ENCODE measurements around the gene FRS3.

FRS3 gene

DNA sequence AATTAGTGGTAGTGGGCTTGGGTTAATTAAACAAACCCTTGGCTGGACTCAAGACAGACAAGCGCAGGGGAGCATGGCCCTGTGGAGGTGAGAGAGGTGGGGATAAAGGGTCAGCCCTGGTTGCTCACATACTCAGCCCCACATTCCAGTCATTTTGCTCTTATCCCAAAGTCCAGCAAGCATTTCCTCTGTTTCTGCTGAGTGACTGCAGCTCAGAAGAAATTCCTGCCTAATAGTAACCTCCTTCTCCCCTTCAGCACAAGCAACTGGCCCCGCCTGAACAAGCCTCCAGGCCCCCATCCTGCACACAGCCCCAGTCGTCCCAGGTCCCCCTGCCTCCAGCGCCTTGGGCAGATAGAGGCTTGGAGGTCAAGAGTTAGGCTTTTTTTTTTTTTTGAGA is 40.7 kb downstream of the FRS3 start:
- no peak for DNase-seq

DNA sequence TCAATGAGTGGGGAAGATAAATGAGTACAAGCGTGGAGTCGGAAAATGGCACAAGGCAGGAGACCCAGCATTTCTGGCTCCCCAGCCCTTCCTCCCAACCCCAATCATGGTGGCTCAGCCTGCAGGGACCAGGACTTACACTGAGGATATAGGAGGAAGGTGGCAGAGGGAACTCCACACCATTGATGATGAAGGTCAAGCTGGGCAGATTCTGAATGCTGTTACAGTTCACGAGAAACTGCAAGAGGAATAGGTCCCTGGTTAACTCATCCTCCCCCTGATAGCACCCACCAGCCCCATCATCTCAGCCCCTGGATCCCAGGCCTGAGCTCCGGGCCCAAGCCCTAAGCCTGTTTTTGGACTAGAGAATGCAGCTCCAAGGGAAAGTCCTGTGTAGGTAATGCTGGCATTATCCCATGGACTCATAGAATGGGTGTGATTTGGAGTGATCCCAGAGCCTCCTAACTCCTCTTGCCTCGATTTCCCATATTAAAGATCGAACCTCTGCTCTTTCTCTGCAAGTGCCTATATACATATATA is 42.0 kb downstream of the FRS3 start:
- no peak for DNase-seq

- no peak for DNase-seq
These were observed 42.7 kb downstream of the FRS3 start for GRCh38 chr6:41736800-41737555.

- no peak for DNase-seq
These were observed 43.4 kb downstream of the FRS3 start for GRCh38 chr6:41736186-41736733.

DNA sequence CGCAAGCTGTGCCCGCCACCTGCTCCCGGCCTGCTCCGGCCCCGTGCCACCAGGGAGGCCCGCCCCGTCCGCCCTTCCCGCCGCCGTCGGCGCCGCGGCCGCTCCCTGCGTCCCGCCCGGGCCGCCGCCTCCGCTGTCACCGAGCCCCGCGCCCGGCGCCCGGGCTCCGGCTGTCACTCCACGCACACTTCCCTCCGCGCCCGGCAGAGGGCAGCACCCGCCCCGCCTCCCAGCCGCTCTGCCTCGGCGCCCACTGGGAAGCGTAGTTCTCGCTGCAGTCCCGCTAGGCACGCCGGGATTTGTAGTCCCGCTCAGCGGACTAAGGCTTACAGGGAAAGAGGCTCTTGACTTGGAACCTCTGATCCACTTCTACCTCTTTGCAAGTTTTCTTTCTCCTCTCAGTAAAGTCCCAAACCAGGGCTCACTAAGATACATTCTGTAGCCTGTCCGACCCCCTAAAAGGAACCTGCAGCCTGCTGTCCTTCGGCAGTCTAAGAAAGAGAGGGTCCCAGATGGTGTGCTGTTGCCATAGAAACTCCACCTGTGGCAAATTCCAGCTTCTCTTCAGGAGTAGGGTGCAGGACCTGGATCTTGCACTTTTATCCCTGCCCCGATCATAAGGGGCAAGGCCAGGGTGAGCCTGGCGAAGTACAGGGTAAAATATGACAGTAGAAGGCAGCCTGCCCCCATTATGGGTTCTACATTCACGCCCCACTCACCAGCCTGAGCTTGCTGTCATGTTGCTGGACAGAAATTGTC is 44.1 kb downstream of the FRS3 start, which contains the start of gene TFEB:
TSS of gene TFEB (minus strand) at position 182 of the 759 bp plus-strand sequence. CDS start 44,395 bp downstream, outside the sequence.
- peak; percentile 99 for DNase-seq

DNA sequence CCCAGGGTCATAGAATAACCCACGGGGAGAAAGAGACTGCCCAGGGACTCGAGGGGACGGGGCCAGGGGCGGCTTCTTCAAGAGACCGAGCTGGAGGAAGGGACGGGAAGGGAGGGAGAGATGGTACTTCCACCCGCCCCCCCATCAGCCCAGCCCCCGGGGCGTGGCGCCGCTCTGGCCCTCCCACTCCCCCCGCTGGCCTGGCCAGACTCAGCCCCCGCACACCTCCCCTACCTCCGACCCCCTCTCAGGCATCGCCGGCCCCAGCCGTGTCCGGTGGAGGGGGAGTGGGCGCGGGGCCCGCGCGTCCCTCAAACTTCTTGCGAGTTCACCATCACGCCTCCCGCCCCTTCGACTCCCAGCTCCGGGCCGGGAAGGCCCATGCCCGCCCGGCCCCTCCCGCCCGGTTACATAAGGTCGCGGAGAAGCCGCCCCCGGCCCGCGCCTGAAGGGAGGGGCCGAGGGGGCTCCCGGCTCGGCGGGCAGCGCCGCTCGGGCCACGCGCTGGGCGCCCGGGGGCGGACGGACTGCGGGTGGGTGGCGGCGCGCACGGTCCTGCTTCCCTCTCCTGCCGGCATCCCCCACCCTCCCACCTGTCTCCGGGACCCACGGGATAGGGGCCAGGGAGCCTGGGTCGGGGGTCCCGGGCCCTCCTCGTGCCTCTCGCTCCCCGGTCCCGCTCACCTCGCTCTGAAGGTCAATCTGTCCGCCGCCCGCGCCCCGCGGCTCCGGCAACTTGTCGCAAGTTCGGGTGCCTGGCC is 44.9 kb downstream of the FRS3 start:
- peak; percentile 82 for DNase-seq

- DNase-seq = peak; percentile 76
These were observed 45.7 kb downstream of the FRS3 start for GRCh38 chr6:41733707-41734665.

- no peak for DNase-seq
These were observed 46.4 kb downstream of the FRS3 start for GRCh38 chr6:41733360-41733706.

- DNase-seq = peak; percentile 67
These were observed 46.9 kb downstream of the FRS3 start for GRCh38 chr6:41732591-41733359.

DNA sequence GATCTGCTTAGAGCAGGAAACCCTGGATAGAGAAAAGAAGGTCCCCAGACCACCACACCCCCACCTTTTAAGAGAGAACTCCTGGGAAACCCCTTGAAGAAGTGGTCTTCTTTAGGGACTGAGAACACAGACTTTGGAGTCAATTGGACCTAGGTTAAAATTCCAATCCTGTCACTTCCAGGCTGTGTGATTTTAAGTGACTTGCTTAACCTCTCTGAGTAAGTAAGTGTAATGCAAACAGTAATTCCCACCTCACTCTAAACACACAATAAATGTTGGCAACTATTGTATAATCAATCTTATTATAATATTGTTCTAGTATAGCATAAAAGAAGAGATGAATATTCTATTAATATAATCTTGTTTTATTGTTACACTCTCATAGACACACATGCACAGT is 47.6 kb downstream of the FRS3 start:
- no peak for DNase-seq

GRCh38 chr6:41731561-41732086 is 48.1 kb downstream of the FRS3 start:
- no peak for DNase-seq

- DNase-seq = no peak
These were observed 48.9 kb downstream of the FRS3 start for GRCh38 chr6:41730531-41731436.

DNA sequence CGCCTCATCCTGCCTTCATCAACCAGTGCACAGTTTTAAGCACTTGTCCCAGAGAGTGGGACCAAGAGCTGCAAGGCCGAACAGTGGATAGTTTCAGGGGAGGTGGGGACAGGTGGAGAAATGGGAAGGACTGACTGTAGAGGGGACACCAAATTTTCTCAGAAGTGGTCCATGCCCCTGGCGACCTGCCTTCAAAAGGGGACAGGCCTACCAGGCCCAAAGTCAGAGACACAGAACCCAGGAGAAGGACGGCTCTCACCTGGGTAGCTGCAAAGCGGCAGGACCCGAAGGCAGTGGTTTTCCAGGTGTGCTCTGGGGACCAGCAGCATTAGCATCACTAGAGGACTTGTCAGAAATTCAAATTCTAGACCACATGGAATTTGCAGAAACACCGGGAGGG is 50.1 kb downstream of the FRS3 start:
- DNase-seq = no peak

DNA sequence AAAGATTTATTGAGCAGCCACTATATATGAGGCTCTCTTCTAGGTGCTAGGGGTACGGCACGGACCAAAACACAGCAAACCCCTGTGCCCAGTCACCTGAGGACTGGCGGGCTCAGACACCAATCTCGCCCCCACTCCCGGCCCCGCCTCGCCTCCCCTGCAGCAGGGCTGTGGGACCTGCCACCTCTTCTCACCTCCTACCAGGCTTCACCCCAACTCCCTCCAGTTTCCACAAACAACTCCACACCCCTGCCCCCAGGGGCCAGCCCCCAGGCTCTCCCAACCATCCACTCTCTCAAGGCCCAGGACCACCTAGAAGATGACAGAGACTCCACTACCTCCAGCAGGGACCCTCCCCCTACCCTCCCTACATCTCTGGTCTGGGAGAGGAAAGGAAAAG is 50.7 kb downstream of the FRS3 start:
- no peak for DNase-seq

GRCh38 chr6:41728073-41728936 is 51.4 kb downstream of the FRS3 start:
- DNase-seq = no peak

DNA sequence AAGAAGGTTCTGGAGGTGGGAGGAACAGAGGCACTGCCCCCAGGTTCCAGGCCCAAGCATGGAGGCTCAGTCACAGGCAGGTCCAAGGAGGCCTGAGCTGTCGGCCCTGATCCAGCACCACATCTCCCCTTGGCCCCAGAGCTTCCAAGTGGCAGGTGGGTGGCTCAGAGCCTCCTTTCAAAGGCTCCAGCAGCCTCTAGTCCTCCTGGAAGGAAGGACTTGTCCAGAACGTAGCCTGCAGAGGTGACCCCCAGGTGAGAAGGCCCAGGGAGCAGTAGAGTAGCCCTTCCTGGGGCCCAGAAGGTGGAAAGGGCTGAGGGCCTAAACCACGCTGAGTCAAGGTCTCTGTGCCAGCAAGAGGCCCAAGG is 52.0 kb downstream of the FRS3 start:
- DNase-seq = no peak

DNA sequence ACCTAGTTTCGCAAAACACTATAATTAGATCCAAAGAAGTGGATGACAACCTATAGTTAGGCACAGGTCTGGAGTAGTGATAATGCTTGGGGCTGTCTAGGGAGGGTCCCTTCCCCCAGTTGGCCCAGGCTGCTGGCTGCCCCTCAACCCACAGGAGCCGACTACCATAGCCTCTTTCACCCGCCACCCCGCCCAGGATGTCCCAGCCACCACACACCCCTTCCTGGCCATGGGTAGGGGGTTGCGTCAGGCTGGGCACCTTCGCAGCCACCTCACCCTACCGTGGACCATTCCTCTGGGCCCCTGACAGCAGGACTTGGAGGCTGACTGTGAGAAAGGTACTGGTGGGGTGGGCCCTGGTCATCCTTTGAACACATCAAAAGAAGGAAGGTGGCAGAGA is 52.8 kb downstream of the FRS3 start:
- no peak for DNase-seq

Measured in activated CD8-positive, alpha-beta memory T cell treated with anti-CD3 and anti-CD28 coated beads, Interleukin-2, amount 50 U/mL, for 48 hours (primary cell).